GM23338 (cell line): ENCODE results near the gene IFT88. TPM values are rescaled to one million over a fixed set of nuclear protein-coding genes. Genes with fewer than 3 reads are reported as not detected.

Source experiments
- ATAC-seq: fragments of 200-7000 bp; cut with Tn5 transposase; 3 replicates; pipeline ENCODE4 v1.9.1; 2020
- DNase-seq: peaks from one replicate; pipeline ENCODE4 v3.0.0-alpha.2; 2015; ENCODE audit warnings: low spot score
- H2AFZ ChIP-seq: fragments of 200-600 bp; sonication (generic); 2 replicates; pipeline ENCODE4 v1.8.0; 2016; ENCODE audit warnings: antibody characterized with exemption, mild to moderate bottlenecking, moderate library complexity
- H3F3A ChIP-seq: fragments of 200-600 bp; sonication (generic); replicated peaks from 2 replicates; pipeline ENCODE4 v1.8.0; 2017; ENCODE audit warnings: antibody characterized with exemption, mixed run types, low read depth
- H3K27ac ChIP-seq: fragments of 200-600 bp; sonication (generic); 2 replicates; pipeline ENCODE4 v1.6.1; 2016; ENCODE audit warnings: low read depth
- H3K27me3 ChIP-seq: fragments of 200-600 bp; sonication (generic); 2 replicates; pipeline ENCODE4 v1.8.0; 2016; ENCODE audit warnings: mild to moderate bottlenecking, mixed run types, moderate library complexity; ENCODE audit not compliant: insufficient read depth
- H3K36me3 ChIP-seq: fragments of 200-600 bp; sonication (generic); 2 replicates; pipeline ENCODE4 v1.8.0; 2016; ENCODE audit warnings: mild to moderate bottlenecking; ENCODE audit not compliant: insufficient read depth
- H3K4me1 ChIP-seq: fragments of 200-600 bp; sonication (generic); 2 replicates; pipeline ENCODE4 v1.8.0; 2016; ENCODE audit warnings: mild to moderate bottlenecking, moderate library complexity; ENCODE audit not compliant: insufficient read depth
- H3K4me2 ChIP-seq: fragments of 200-600 bp; sonication (generic); 2 replicates; pipeline ENCODE4 v1.7.1; 2017; ENCODE audit warnings: mixed run types
- H3K4me3 ChIP-seq: fragments of 200-600 bp; sonication (generic); 2 replicates; pipeline ENCODE4 v1.6.1; 2016; ENCODE audit warnings: mixed run types
- H3K79me2 ChIP-seq: fragments of 200-600 bp; sonication (generic); replicated peaks from 2 replicates; pipeline ENCODE4 v1.8.0; 2017; ENCODE audit warnings: mild to moderate bottlenecking; ENCODE audit not compliant: insufficient read depth
- H3K9me2 ChIP-seq: fragments of 200-600 bp; sonication (generic); 2 replicates; pipeline ENCODE4 v1.8.0; 2017; ENCODE audit not compliant: insufficient read depth
- H4K20me1 ChIP-seq: fragments of 200-600 bp; sonication (generic); replicated peaks from 2 replicates; pipeline ENCODE4 v1.8.0; 2017; ENCODE audit warnings: mild to moderate bottlenecking; ENCODE audit not compliant: insufficient read depth
- H3K27ac Mint-ChIP-seq: 2 replicates; pipeline ENCODE4 v1.8.0; 2020; ENCODE audit warnings: inconsistent platforms, mild to moderate bottlenecking, moderate library complexity, mixed read lengths
- H3K27me3 Mint-ChIP-seq: 3 replicates; pipeline ENCODE4 v1.8.0; 2022; ENCODE audit warnings: low read depth, mild to moderate bottlenecking, moderate library complexity, mixed read lengths, inconsistent platforms; ENCODE audit not compliant: insufficient read depth, poor library complexity
- H3K36me3 Mint-ChIP-seq: 3 replicates; pipeline ENCODE4 v1.8.0; 2021; ENCODE audit warnings: low read depth, mild to moderate bottlenecking, inconsistent platforms, moderate library complexity, mixed read lengths
- H3K4me1 Mint-ChIP-seq: 3 replicates; pipeline ENCODE4 v1.8.0; 2020; ENCODE audit warnings: mild to moderate bottlenecking, inconsistent platforms, mixed read lengths
- H3K4me3 Mint-ChIP-seq: 3 replicates; pipeline ENCODE4 v1.8.0; 2021; ENCODE audit warnings: moderate library complexity, mild to moderate bottlenecking, inconsistent platforms, mixed read lengths
- H3K9me3 Mint-ChIP-seq: 3 replicates; pipeline ENCODE4 v1.8.0; 2020; ENCODE audit warnings: moderate library complexity, mild to moderate bottlenecking, inconsistent platforms, mixed read lengths
- EZH2phosphoT487 ChIP-seq: fragments of 200-600 bp; sonication (generic); IDR thresholded peaks from one replicate; pipeline ENCODE4 v1.8.1; 2018; ENCODE audit warnings: antibody characterized with exemption; ENCODE audit not compliant: unreplicated experiment
- JUNB ChIP-seq: IDR thresholded peaks from one replicate; pipeline ENCODE4 v1.6.1; 2016; ENCODE audit warnings: antibody characterized with exemption; ENCODE audit not compliant: unreplicated experiment
- NANOG ChIP-seq: IDR thresholded peaks from 2 replicates; pipeline ENCODE4 v1.6.1; 2016; ENCODE audit warnings: antibody characterized with exemption, borderline replicate concordance
- polyA plus RNA-seq: library from polyadenylated mRNA; unstranded; fragments of >200 nt; fragmentation: Nextera tagmentation; extraction: Ambion mirVana; gene quantifications from 2 replicates; pipeline ENCODE4 v1.2.1, GENCODE V29; 2016
- total RNA-seq: library from RNA; depleted of rRNA; stranded (reverse); fragments of >200 nt; shearing (Covaris generic); gene quantifications from 2 replicates; pipeline ENCODE4 v1.2.3, GENCODE V29; 2014
- TF ChIP-seq, protein P1 (sequence below): IDR thresholded peaks from 2 replicates; pipeline ENCODE4 v1.6.1; 2016; ENCODE audit warnings: antibody characterized with exemption
- TF ChIP-seq, protein P2 (sequence below): fragments of 250-450 bp; sonication (Bioruptor Pico); IDR thresholded peaks from 2 replicates; pipeline ENCODE4 v1.5.0; 2020; ENCODE audit warnings: mild to moderate bottlenecking, moderate library complexity

IFT88 gene
- total and polyA plus RNA-seq, 2 experiments from 2014 or later, result 8.2 to 8.7 TPM

DNA sequence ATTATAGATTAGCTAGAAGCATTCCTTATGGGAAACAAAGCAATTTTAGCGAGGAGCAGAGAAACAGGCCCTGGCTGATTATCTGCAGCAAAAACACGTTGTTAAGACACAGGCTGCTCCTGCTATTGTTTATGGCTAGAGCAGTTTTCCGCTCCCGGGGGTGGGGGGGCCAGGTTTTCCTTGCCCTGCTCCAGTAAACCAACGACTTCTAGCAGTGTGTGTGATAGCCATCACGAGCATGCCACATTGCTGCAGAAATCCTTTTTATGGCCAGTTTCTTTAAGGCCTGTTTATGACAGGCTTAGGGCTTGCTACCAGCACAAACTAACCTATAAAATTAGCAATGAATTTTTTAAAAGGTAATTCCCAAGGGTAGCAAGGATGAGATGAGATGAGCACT, 118.1 kb downstream of the IFT88 start:
- H3F3A ChIP-seq, result no peaks in the 10 kb centered on the region
- H3K27me3 ChIP-seq, result no peaks in the 10 kb centered on the region
- H2AFZ ChIP-seq, result 0 out of 2 replicates have a peak overlapping the region, but pooled peaks have one; percentile 53
- TF ChIP-seq JUNB (no peak), NANOG (no peak)
- Mint-ChIP-seq H3K4me1 (peaks cover 56% of the 10 kb centered on the region), H3K36me3 (no peaks in the 10 kb centered on the region), H3K4me3 (no peak overlapping the region; the same call in 2 of the 3 replicates), H3K27me3 (no peaks in the 10 kb centered on the region), H3K9me3 (no peaks in the 10 kb centered on the region), H3K27ac (no peak overlapping the region)
- H3K4me1 ChIP-seq, result peaks cover 48% of the 10 kb centered on the region
- ATAC-seq (peak; percentile 53), DNase-seq (no peak)
- no peaks in the 10 kb centered on the region for H4K20me1 ChIP-seq
- no peak overlapping the region for H3K4me3 ChIP-seq
- H3K36me3 ChIP-seq, result no peaks in the 10 kb centered on the region
- H3K9me2 ChIP-seq, result no peaks in the 10 kb centered on the region
- H3K79me2 ChIP-seq, result no peaks in the 10 kb centered on the region
- H3K27ac ChIP-seq, result no peak overlapping the region
- H3K4me2 ChIP-seq, result no peak overlapping the region

DNA sequence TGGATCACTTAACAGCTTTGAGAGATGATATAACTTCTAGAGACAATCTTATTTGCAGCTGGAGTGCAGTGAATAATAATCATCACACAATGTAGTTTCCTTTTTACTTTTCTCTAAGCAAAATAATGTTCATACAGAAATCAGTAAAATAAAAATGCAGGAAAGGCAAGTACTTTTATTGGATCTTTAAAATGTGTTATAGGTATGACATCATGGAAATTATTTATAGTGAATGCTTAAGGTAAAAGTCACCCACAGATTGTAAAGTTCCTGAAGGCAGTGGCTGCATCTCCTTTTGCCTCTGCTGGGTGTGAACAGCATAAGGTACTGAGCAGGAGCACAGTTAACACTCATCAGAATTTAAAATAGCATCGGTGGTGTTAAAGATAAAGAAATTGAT, 119.2 kb downstream of the IFT88 start:
- peaks cover 48% of the 10 kb centered on the region for H3K4me1 ChIP-seq
- no peaks in the 10 kb centered on the region for H3K9me2 ChIP-seq
- H3K27me3 ChIP-seq, result no peaks in the 10 kb centered on the region
- no peaks in the 10 kb centered on the region for H3F3A ChIP-seq
- H3K4me2 ChIP-seq, result no peak overlapping the region
- peaks cover 56% of the 10 kb centered on the region for H3K4me1 Mint-ChIP-seq
- H3K4me3 Mint-ChIP-seq, result no peak overlapping the region
- H3K9me3 Mint-ChIP-seq, result no peaks in the 10 kb centered on the region
- no peaks in the 10 kb centered on the region for H3K79me2 ChIP-seq
- H3K4me3 ChIP-seq, result no peak overlapping the region
- H3K36me3 ChIP-seq, result no peaks in the 10 kb centered on the region
- H4K20me1 ChIP-seq, result no peaks in the 10 kb centered on the region
- no peak for DNase-seq
- H3K27ac ChIP-seq, result no peak overlapping the region
- no peaks in the 10 kb centered on the region for H3K36me3 Mint-ChIP-seq
- TF ChIP-seq, protein P1, sequence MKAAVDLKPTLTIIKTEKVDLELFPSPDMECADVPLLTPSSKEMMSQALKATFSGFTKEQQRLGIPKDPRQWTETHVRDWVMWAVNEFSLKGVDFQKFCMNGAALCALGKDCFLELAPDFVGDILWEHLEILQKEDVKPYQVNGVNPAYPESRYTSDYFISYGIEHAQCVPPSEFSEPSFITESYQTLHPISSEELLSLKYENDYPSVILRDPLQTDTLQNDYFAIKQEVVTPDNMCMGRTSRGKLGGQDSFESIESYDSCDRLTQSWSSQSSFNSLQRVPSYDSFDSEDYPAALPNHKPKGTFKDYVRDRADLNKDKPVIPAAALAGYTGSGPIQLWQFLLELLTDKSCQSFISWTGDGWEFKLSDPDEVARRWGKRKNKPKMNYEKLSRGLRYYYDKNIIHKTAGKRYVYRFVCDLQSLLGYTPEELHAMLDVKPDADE, result no peak
- TF ChIP-seq EZH2phosphoT487, result no peak
- no peak overlapping the region for H3K27ac Mint-ChIP-seq
- H3K27me3 Mint-ChIP-seq, result no peaks in the 10 kb centered on the region
- no peak overlapping the region for H2AFZ ChIP-seq
- ATAC-seq, result no peak

DNA sequence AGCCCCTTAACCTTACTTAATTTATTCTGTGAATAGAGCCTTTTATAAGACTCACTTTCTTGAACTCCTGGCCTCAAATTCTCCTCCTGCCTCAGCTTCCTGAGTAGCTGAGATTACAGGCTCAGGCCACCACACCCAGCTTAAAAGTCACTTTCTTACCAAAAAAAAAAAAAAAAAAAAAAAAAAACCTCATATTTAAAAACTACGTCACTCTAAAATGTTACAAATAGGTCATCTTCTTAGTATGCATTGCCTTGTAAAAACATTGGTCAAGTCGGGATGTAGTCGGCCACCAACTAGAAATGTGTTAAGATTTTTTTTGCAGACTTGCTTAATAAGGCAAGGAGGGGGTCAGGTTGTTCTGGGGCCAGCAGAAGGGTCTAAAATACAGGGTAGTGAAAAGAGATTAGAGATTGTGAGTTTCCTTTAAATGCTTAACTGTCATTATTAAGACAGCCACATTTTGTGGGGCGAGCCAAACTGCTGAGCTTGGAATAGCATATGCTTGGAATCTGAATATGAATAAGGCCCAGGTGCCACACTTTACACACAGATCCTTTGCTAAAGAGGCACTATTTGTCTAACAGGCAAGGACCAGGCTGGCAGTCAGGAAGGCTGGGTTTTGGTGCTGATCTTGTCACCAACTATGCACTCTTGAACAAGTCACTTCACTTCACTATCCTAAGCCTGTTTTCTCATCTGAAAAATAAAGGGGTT, 120.1 kb downstream of the IFT88 start:
- Histone ChIP-seq H4K20me1 (no peaks in the 10 kb centered on the region), H3K79me2 (no peaks in the 10 kb centered on the region), H3K27ac (no peak overlapping the region), H3K4me3 (no peak overlapping the region), H3K4me2 (peak overlapping the region; percentile 62), H3K4me1 (peaks cover 46% of the 10 kb centered on the region), H3K27me3 (no peaks in the 10 kb centered on the region), H3K9me2 (no peaks in the 10 kb centered on the region), H3F3A (no peaks in the 10 kb centered on the region), H3K36me3 (no peaks in the 10 kb centered on the region), H2AFZ (no peak overlapping the region)
- Mint-ChIP-seq H3K4me3 (no peak overlapping the region), H3K4me1 (peaks cover 51% of the 10 kb centered on the region), H3K9me3 (no peaks in the 10 kb centered on the region), H3K27me3 (no peaks in the 10 kb centered on the region), H3K36me3 (no peaks in the 10 kb centered on the region), H3K27ac (peak overlapping the region; percentile 28; the same call in 1 of the 2 replicates)
- TF ChIP-seq, protein P2, sequence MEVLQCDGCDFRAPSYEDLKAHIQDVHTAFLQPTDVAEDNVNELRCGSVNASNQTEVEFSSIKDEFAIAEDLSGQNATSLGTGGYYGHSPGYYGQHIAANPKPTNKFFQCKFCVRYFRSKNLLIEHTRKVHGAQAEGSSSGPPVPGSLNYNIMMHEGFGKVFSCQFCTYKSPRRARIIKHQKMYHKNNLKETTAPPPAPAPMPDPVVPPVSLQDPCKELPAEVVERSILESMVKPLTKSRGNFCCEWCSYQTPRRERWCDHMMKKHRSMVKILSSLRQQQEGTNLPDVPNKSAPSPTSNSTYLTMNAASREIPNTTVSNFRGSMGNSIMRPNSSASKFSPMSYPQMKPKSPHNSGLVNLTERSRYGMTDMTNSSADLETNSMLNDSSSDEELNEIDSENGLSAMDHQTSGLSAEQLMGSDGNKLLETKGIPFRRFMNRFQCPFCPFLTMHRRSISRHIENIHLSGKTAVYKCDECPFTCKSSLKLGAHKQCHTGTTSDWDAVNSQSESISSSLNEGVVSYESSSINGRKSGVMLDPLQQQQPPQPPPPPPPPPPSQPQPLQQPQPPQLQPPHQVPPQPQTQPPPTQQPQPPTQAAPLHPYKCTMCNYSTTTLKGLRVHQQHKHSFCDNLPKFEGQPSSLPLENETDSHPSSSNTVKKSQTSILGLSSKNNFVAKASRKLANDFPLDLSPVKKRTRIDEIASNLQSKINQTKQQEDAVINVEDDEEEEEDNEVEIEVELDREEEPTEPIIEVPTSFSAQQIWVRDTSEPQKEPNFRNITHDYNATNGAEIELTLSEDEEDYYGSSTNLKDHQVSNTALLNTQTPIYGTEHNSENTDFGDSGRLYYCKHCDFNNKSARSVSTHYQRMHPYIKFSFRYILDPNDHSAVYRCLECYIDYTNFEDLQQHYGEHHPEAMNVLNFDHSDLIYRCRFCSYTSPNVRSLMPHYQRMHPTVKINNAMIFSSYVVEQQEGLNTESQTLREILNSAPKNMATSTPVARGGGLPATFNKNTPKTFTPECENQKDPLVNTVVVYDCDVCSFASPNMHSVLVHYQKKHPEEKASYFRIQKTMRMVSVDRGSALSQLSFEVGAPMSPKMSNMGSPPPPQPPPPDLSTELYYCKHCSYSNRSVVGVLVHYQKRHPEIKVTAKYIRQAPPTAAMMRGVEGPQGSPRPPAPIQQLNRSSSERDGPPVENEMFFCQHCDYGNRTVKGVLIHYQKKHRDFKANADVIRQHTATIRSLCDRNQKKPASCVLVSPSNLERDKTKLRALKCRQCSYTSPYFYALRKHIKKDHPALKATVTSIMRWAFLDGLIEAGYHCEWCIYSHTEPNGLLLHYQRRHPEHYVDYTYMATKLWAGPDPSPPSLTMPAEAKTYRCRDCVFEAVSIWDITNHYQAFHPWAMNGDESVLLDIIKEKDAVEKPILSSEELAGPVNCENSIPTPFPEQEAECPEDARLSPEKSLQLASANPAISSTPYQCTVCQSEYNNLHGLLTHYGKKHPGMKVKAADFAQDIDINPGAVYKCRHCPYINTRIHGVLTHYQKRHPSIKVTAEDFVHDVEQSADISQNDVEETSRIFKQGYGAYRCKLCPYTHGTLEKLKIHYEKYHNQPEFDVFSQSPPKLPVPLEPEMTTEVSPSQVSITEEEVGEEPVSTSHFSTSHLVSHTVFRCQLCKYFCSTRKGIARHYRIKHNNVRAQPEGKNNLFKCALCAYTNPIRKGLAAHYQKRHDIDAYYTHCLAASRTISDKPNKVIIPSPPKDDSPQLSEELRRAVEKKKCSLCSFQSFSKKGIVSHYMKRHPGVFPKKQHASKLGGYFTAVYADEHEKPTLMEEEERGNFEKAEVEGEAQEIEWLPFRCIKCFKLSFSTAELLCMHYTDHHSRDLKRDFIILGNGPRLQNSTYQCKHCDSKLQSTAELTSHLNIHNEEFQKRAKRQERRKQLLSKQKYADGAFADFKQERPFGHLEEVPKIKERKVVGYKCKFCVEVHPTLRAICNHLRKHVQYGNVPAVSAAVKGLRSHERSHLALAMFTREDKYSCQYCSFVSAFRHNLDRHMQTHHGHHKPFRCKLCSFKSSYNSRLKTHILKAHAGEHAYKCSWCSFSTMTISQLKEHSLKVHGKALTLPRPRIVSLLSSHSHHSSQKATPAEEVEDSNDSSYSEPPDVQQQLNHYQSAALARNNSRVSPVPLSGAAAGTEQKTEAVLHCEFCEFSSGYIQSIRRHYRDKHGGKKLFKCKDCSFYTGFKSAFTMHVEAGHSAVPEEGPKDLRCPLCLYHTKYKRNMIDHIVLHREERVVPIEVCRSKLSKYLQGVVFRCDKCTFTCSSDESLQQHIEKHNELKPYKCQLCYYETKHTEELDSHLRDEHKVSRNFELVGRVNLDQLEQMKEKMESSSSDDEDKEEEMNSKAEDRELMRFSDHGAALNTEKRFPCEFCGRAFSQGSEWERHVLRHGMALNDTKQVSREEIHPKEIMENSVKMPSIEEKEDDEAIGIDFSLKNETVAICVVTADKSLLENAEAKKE (CRISPR knock-in tag), result no peak
- DNase-seq (peak; percentile 24), ATAC-seq (peak; percentile 33; the same call in 2 of the 3 replicates)
